Measurements from ENCODE around the gene CLASRP.

CLASRP gene

GRCh38 chr19:45094707-45095106 is 55.9 kb downstream of the CLASRP start:
- Histone ChIP-seq H3K4me1 (ENCODE audit: insufficient read depth, low read length, poor library complexity, severe bottlenecking) (peaks cover 42% of the 10 kb centered on the region), H3K27me3 (ENCODE audit: insufficient read depth, low read length, poor library complexity, severe bottlenecking) (no peaks in the 10 kb centered on the region), H2AFZ (ENCODE audit: low read length) (no peak overlapping the region), H3K36me3 (ENCODE audit: insufficient read depth, low read length) (peaks cover 19% of the 10 kb centered on the region; the same call in 1 of the 2 replicates), H3K79me2 (ENCODE audit: insufficient read depth, low read length) (peaks cover 67% of the 10 kb centered on the region), H3K9me3 (ENCODE audit: insufficient read depth, low read depth, low read length) (no peaks in the 10 kb centered on the region), H3K4me2 (ENCODE audit: low read depth, low read length, poor library complexity, severe bottlenecking) (peak overlapping the region; percentile 89), H4K20me1 (ENCODE audit: insufficient read depth, low read length, poor library complexity, severe bottlenecking) (peaks cover 60% of the 10 kb centered on the region), H3K4me3 (ENCODE audit: low read length, poor library complexity, severe bottlenecking) (peak overlapping the region; percentile 81), H3K9me2 (replicated peaks; ENCODE audit: low read depth, low read length) (no peaks in the 10 kb centered on the region), H3K9ac (ENCODE audit: low read depth, low read length, poor library complexity, severe bottlenecking) (peak overlapping the region; percentile 88), H3F3A (ENCODE audit: low read depth) (no peaks in the 10 kb centered on the region)
- TF ChIP-seq CTCF (conservative IDR thresholded peaks at IDR 0.05; ENCODE audit: low read length) (no peak), EZH2phosphoT487 (IDR thresholded peaks at IDR 0.05; ENCODE audit: borderline replicate concordance) (no peak)

- no peaks in the 10 kb centered on the region for H3K9me3 ChIP-seq (ENCODE audit: insufficient read depth, low read depth, low read length)
- H3K4me2 ChIP-seq (ENCODE audit: low read depth, low read length, poor library complexity, severe bottlenecking): peak overlapping the region; percentile 89
- H2AFZ ChIP-seq (ENCODE audit: low read length): no peak overlapping the region
- peaks cover 77% of the 10 kb centered on the region for H3K79me2 ChIP-seq (ENCODE audit: insufficient read depth, low read length)
- H3K9me2 ChIP-seq (replicated peaks; ENCODE audit: low read depth, low read length): no peaks in the 10 kb centered on the region
- peaks cover 65% of the 10 kb centered on the region for H4K20me1 ChIP-seq (ENCODE audit: insufficient read depth, low read length, poor library complexity, severe bottlenecking)
- H3K27me3 ChIP-seq (ENCODE audit: insufficient read depth, low read length, poor library complexity, severe bottlenecking): no peaks in the 10 kb centered on the region
- peaks cover 42% of the 10 kb centered on the region for H3K4me1 ChIP-seq (ENCODE audit: insufficient read depth, low read length, poor library complexity, severe bottlenecking)
- peak overlapping the region; percentile 88 for H3K9ac ChIP-seq (ENCODE audit: low read depth, low read length, poor library complexity, severe bottlenecking)
- peak overlapping the region; percentile 81 for H3K4me3 ChIP-seq (ENCODE audit: low read length, poor library complexity, severe bottlenecking)
- no peak for TF ChIP-seq CTCF (conservative IDR thresholded peaks at IDR 0.05; ENCODE audit: low read length)
- TF ChIP-seq EZH2phosphoT487 (IDR thresholded peaks at IDR 0.05; ENCODE audit: borderline replicate concordance): no peak
- H3F3A ChIP-seq (ENCODE audit: low read depth): no peaks in the 10 kb centered on the region
- H3K36me3 ChIP-seq (ENCODE audit: insufficient read depth, low read length): peaks cover 20% of the 10 kb centered on the region; the same call in 1 of the 2 replicates
Measured at GRCh38 chr19:45095496-45096413, 56.9 kb downstream of the CLASRP start.

DNA sequence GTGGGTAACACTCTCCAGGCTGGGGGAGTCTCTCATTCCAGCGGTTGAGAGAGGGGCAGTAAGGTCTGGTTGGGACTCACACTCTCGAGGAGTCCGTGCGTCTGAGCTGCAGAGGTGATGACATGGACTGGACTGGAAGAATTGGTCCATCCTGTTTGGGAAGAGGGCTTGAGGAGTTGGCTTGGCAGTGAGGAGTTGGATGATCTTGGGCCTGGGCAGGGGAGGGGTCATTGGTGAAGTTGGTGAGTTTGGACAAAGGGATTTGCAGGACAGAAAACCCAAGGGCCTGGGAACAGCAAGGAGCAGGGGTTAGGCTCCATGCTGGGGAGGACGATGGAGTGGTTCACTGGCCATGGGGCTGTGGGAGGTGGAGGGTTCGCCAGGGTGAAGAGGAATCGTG is 57.9 kb downstream of the CLASRP start:
- Histone ChIP-seq H4K20me1 (ENCODE audit: insufficient read depth, low read length, poor library complexity, severe bottlenecking) (peaks cover 71% of the 10 kb centered on the region), H3K9me2 (replicated peaks; ENCODE audit: low read depth, low read length) (no peaks in the 10 kb centered on the region), H3K4me2 (ENCODE audit: low read depth, low read length, poor library complexity, severe bottlenecking) (peak overlapping the region; percentile 89), H3K79me2 (ENCODE audit: insufficient read depth, low read length) (peaks cover 87% of the 10 kb centered on the region), H3F3A (ENCODE audit: low read depth) (no peaks in the 10 kb centered on the region), H3K4me1 (ENCODE audit: insufficient read depth, low read length, poor library complexity, severe bottlenecking) (peaks cover 42% of the 10 kb centered on the region), H3K9ac (ENCODE audit: low read depth, low read length, poor library complexity, severe bottlenecking) (peak overlapping the region; percentile 88), H3K27me3 (ENCODE audit: insufficient read depth, low read length, poor library complexity, severe bottlenecking) (no peaks in the 10 kb centered on the region), H3K36me3 (ENCODE audit: insufficient read depth, low read length) (peaks cover 10% of the 10 kb centered on the region; the same call in 1 of the 2 replicates), H2AFZ (ENCODE audit: low read length) (no peak overlapping the region), H3K4me3 (ENCODE audit: low read length, poor library complexity, severe bottlenecking) (peak overlapping the region; percentile 81), H3K9me3 (ENCODE audit: insufficient read depth, low read depth, low read length) (no peaks in the 10 kb centered on the region)
- no peak for TF ChIP-seq CTCF (conservative IDR thresholded peaks at IDR 0.05; ENCODE audit: low read length)
- no peak for TF ChIP-seq EZH2phosphoT487 (IDR thresholded peaks at IDR 0.05; ENCODE audit: borderline replicate concordance)
